ENCODE results near the gene DDOST. TPM values are rescaled to one million over a fixed set of nuclear protein-coding genes. Genes with fewer than 3 reads are reported as not detected.

The DDOST gene
- polyA plus RNA-seq, 1 donor (not counting 4 experiments of a cell fraction or from before 2014, with no cell fraction given) = 263 TPM

DNA sequence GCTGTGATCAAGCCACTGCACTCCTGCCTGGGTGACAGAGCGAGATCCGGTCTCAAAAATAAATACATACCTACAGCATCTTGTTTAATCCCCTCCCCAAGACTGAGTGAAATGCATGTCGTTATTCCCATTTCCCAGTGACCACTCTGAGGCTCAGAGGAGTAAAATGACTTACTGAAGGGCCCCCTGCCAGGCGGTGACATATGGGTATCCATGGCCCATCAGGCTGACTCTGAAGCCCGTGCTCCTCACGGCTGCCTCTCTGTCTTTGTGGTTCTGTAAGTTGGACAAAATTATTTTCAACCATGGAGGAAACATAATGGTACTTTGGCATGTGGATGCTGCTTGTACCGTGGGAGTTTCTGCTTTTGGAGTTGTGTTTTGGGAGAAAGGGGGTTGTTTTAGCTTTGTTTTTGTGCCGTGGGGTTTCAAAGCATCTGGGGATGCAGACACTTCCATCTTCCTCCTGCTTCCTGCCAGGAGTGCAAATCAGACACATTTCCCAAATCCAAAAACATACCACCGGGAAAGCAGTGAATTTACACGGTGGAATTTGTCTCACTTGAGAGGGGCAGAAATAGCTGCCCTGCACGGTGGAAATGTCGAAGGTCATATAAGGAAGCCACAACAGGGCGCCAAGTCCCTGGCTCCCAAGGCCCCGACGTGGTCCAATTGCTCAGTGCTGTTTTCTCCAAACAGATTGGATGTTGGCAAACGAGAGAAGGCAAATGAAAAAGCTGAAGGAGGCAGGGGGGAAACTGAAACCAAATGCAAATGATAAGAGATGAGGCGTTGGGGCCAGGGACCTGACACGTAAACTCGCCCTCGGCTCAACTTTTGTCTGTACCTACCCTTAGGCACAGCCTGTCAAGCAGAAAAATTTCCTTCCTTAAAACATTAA is 45.0 kb downstream of the DDOST start:
- Histone ChIP-seq H3K9me1 (ENCODE audit: control insufficient read depth, extremely low read depth, insufficient read depth, low read length) (no peaks in the 10 kb centered on the region), H3K27ac (ENCODE audit: control insufficient read depth, insufficient read depth, low read length) (no peak overlapping the region), H3K4me2 (ENCODE audit: control insufficient read depth, extremely low read depth, insufficient read depth, low read depth, low read length) (no peak overlapping the region), H3K36me3 (ENCODE audit: control insufficient read depth in 2 of 2, extremely low read depth in 1 of 2, insufficient read depth in 2 of 2, low read length in 2 of 2) (peaks cover 0 to 8% of the 10 kb centered on the region in 2 experiments), H2AFZ (ENCODE audit: control insufficient read depth, low read length) (no peak overlapping the region), H3K9ac (ENCODE audit: control insufficient read depth, extremely low read depth, insufficient read depth, low read length) (no peak overlapping the region), H4K20me1 (ENCODE audit: control insufficient read depth, extremely low read depth, insufficient read depth, low read length) (no peaks in the 10 kb centered on the region), H3K4me1 (ENCODE audit: control insufficient read depth, extremely low read depth, insufficient read depth, low read length) (peaks cover 19% of the 10 kb centered on the region), H3K27me3 (ENCODE audit: control insufficient read depth, extremely low read depth, insufficient read depth, low read length) (no peaks in the 10 kb centered on the region), H3K9me3 (ENCODE audit: control insufficient read depth, low read depth, low read length) (no peaks in the 10 kb centered on the region), H3K4me3 (ENCODE audit: control insufficient read depth in 2 of 3, extremely low read depth in 1 of 3, insufficient read depth in 2 of 3, low read depth in 1 of 3, low read length in 3 of 3) (no peak overlapping the region), H3K79me2 (ENCODE audit: control insufficient read depth, insufficient read depth, low read length) (no peaks in the 10 kb centered on the region)
- FAIRE-seq (no peak), DNase-seq (ENCODE audit: low read depth, low spot score) (no peak)
- TF ChIP-seq, protein P1, sequence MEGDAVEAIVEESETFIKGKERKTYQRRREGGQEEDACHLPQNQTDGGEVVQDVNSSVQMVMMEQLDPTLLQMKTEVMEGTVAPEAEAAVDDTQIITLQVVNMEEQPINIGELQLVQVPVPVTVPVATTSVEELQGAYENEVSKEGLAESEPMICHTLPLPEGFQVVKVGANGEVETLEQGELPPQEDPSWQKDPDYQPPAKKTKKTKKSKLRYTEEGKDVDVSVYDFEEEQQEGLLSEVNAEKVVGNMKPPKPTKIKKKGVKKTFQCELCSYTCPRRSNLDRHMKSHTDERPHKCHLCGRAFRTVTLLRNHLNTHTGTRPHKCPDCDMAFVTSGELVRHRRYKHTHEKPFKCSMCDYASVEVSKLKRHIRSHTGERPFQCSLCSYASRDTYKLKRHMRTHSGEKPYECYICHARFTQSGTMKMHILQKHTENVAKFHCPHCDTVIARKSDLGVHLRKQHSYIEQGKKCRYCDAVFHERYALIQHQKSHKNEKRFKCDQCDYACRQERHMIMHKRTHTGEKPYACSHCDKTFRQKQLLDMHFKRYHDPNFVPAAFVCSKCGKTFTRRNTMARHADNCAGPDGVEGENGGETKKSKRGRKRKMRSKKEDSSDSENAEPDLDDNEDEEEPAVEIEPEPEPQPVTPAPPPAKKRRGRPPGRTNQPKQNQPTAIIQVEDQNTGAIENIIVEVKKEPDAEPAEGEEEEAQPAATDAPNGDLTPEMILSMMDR (optimal IDR thresholded peaks at IDR 0.05 in 1 of 3, IDR thresholded peaks at IDR 0.05 in 1 of 3, conservative IDR thresholded peaks at IDR 0.05 in 1 of 3; ENCODE audit: extremely low read depth in 1 of 3, insufficient read depth in 2 of 3, low read length in 3 of 3) = no peak
- TF ChIP-seq EZH2 (IDR thresholded peaks at IDR 0.05; ENCODE audit: low read length) = no peak
- dilution Hi-C loops (cut with MboI; ENCODE audit: extremely low pct_ligation_motif_present, low sequenced_read_pairs) = no loop called here

- H3K27ac ChIP-seq (ENCODE audit: control insufficient read depth, insufficient read depth, low read length) = peak overlapping the region; percentile 98
- no peak overlapping the region for H3K4me3 ChIP-seq (ENCODE audit: control insufficient read depth in 2 of 3, extremely low read depth in 1 of 3, insufficient read depth in 2 of 3, low read depth in 1 of 3, low read length in 3 of 3)
- H3K4me2 ChIP-seq (ENCODE audit: control insufficient read depth, extremely low read depth, insufficient read depth, low read depth, low read length) = no peak overlapping the region
- no peaks in the 10 kb centered on the region for H4K20me1 ChIP-seq (ENCODE audit: control insufficient read depth, extremely low read depth, insufficient read depth, low read length)
- H3K27me3 ChIP-seq (ENCODE audit: control insufficient read depth, extremely low read depth, insufficient read depth, low read length) = no peaks in the 10 kb centered on the region
- no peak for TF ChIP-seq EZH2 (IDR thresholded peaks at IDR 0.05; ENCODE audit: low read length)
- TF ChIP-seq, protein P1 (optimal IDR thresholded peaks at IDR 0.05 in 1 of 3, IDR thresholded peaks at IDR 0.05 in 1 of 3, conservative IDR thresholded peaks at IDR 0.05 in 1 of 3; ENCODE audit: extremely low read depth in 1 of 3, insufficient read depth in 2 of 3, low read length in 3 of 3) = no peak
- H3K36me3 ChIP-seq (ENCODE audit: control insufficient read depth in 2 of 2, extremely low read depth in 1 of 2, insufficient read depth in 2 of 2, low read length in 2 of 2) = peaks cover 0 to 9% of the 10 kb centered on the region in 2 experiments
- DNase-seq (ENCODE audit: low read depth, low spot score) (no peak), FAIRE-seq (no peak)
- no peaks in the 10 kb centered on the region for H3K9me1 ChIP-seq (ENCODE audit: control insufficient read depth, extremely low read depth, insufficient read depth, low read length)
- dilution Hi-C loops (cut with MboI; ENCODE audit: extremely low pct_ligation_motif_present, low sequenced_read_pairs) = no loop called here
- no peak overlapping the region for H3K9ac ChIP-seq (ENCODE audit: control insufficient read depth, extremely low read depth, insufficient read depth, low read length)
- no peaks in the 10 kb centered on the region for H3K9me3 ChIP-seq (ENCODE audit: control insufficient read depth, low read depth, low read length)
- H3K4me1 ChIP-seq (ENCODE audit: control insufficient read depth, extremely low read depth, insufficient read depth, low read length) = peaks cover 19% of the 10 kb centered on the region
- no peak overlapping the region for H2AFZ ChIP-seq (ENCODE audit: control insufficient read depth, low read length)
- no peaks in the 10 kb centered on the region for H3K79me2 ChIP-seq (ENCODE audit: control insufficient read depth, insufficient read depth, low read length)
Observed at GRCh38 chr1:20614131-20614579, 47.0 kb downstream of the DDOST start.

Measured in keratinocyte (primary cell).